Neuronal stem cell (in vitro differentiated cells): Measurements from ENCODE around the gene LRRC32.

ENCODE experiments used
- DNase-seq: peaks from one replicate; pipeline ENCODE4 v3.0.0-alpha.2; 2013; ENCODE audit warnings: low spot score
- H2AFZ ChIP-seq: one replicate; pipeline ENCODE4 v1.6.1; 2013; ENCODE audit warnings: mild to moderate bottlenecking, low read length, inconsistent platforms
- H2AK5ac ChIP-seq: 2 replicates; pipeline ENCODE4 v1.6.1; 2013; ENCODE audit warnings: low read depth, mild to moderate bottlenecking, inconsistent platforms, low read length, moderate library complexity, mixed read lengths
- H2BK120ac ChIP-seq: 2 replicates; pipeline ENCODE4 v1.6.1; 2013; ENCODE audit warnings: low read depth, mild to moderate bottlenecking, inconsistent platforms, low read length, moderate library complexity, mixed read lengths
- H2BK12ac ChIP-seq: one replicate; pipeline ENCODE4 v1.6.1; 2013; ENCODE audit warnings: low read length, inconsistent platforms
- H2BK15ac ChIP-seq: 2 replicates; pipeline ENCODE4 v1.6.1; 2013; ENCODE audit warnings: mild to moderate bottlenecking, low read length, inconsistent platforms, mixed read lengths
- H2BK5ac ChIP-seq: one replicate; pipeline ENCODE4 v1.6.1; 2013; ENCODE audit warnings: inconsistent platforms, mild to moderate bottlenecking, low read length, moderate library complexity
- H3K14ac ChIP-seq: one replicate; pipeline ENCODE4 v1.6.1; 2013; ENCODE audit warnings: low read length, inconsistent platforms
- H3K18ac ChIP-seq: 2 replicates; pipeline ENCODE4 v1.6.1; 2013; ENCODE audit warnings: low read length, inconsistent platforms
- H3K23ac ChIP-seq: 2 replicates; pipeline ENCODE4 v1.6.1; 2013; ENCODE audit warnings: low read depth, mild to moderate bottlenecking, mixed read lengths, low read length, inconsistent platforms; ENCODE audit not compliant: poor library complexity
- H3K27ac ChIP-seq: replicated peaks from 3 replicates; pipeline ENCODE4 v1.5.1; 2013; ENCODE audit warnings: low read length, inconsistent platforms
- H3K27me3 ChIP-seq, 3 experiments: 2 replicates each; pipeline ENCODE4 v1.6.1; 2013; ENCODE audit warnings: low read length in 3 of 3, mild to moderate bottlenecking in 2 of 3, inconsistent platforms in 1 of 3, low read depth in 1 of 3, mixed read lengths in 1 of 3, moderate library complexity in 1 of 3; ENCODE audit not compliant: control insufficient read depth in 3 of 3, insufficient read depth in 3 of 3
- H3K36me3 ChIP-seq, 2 donors: replicated peaks in 1 of 2; 2 replicates each; pipeline ENCODE4 v1.6.1; 2013; ENCODE audit warnings: low read length in 2 of 2; ENCODE audit not compliant: control insufficient read depth in 2 of 2, insufficient read depth in 2 of 2
- H3K4ac ChIP-seq: 2 replicates; pipeline ENCODE4 v1.6.1; 2013; ENCODE audit warnings: inconsistent platforms, mild to moderate bottlenecking, low read length, moderate library complexity
- H3K4me1 ChIP-seq, 2 donors: 1 replicate in 1 of 2; 2 replicates in 1 of 2; pipeline ENCODE4 v1.6.1; 2013; ENCODE audit warnings: low read length in 2 of 2, low read depth in 1 of 2; ENCODE audit not compliant: control insufficient read depth in 2 of 2, insufficient read depth in 1 of 2
- H3K4me2 ChIP-seq: one replicate; pipeline ENCODE4 v1.6.1; 2013; ENCODE audit warnings: mild to moderate bottlenecking, low read length, inconsistent platforms; ENCODE audit not compliant: insufficient read depth, poor library complexity, severe bottlenecking
- H3K4me3 ChIP-seq, 2 donors: 2 replicates each; pipeline ENCODE4 v1.5.1; 2013; ENCODE audit warnings: low read length in 2 of 2, mild to moderate bottlenecking in 2 of 2, inconsistent platforms in 1 of 2, moderate library complexity in 1 of 2
- H3K79me1 ChIP-seq: one replicate; pipeline ENCODE4 v1.6.1; 2013; ENCODE audit warnings: low read depth, mild to moderate bottlenecking, inconsistent platforms, low read length, moderate library complexity
- H3K9ac ChIP-seq: one replicate; pipeline ENCODE4 v1.6.1; 2013; ENCODE audit warnings: mild to moderate bottlenecking, low read depth, low read length, inconsistent platforms; ENCODE audit not compliant: poor library complexity
- H3K9me3 ChIP-seq, 2 donors: replicated peaks in 1 of 2; 2 replicates each; pipeline versions ENCODE3 to v1.6.1; 2013; ENCODE audit warnings: low read length in 2 of 2, mild to moderate bottlenecking in 2 of 2, inconsistent platforms in 1 of 2, low read depth in 1 of 2, mixed read lengths in 1 of 2, moderate library complexity in 1 of 2; ENCODE audit not compliant: control insufficient read depth in 2 of 2, insufficient read depth in 1 of 2
- H4K8ac ChIP-seq: one replicate; pipeline ENCODE4 v1.6.1; 2013; ENCODE audit warnings: low read depth, mild to moderate bottlenecking, inconsistent platforms, low read length, moderate library complexity
- H4K91ac ChIP-seq: one replicate; pipeline ENCODE4 v1.6.1; 2013; ENCODE audit warnings: low read length, low read depth, mild to moderate bottlenecking, inconsistent platforms; ENCODE audit not compliant: poor library complexity
- WGBS, 2 donors: extraction: QIAGEN DNeasy Blood & Tissue Kit; methylation state at CpG; one replicate each; pipeline ENCODE4 v1.1.7; 2013; ENCODE audit warnings: missing lambda C conversion rate in 2 of 2, mixed read lengths in 1 of 2; ENCODE audit not compliant: insufficient read length in 2 of 2, insufficient replicate concordance in 1 of 2; ENCODE audit errors: extremely low coverage in 2 of 2; 5-methylcytosine and 5-hydroxymethylcytosine counted together

LRRC32 gene

GRCh38 chr11:76717816-76718215 lies 47.3 kb upstream of the LRRC32 start:
- no peak overlapping the region for H2AK5ac ChIP-seq
- H3K18ac ChIP-seq = no peak overlapping the region
- WGBS, 2 donors = no CpG with 5 or more reads among the region's 5 CpGs
- no peak overlapping the region for H3K23ac ChIP-seq
- no peak overlapping the region for H2AFZ ChIP-seq
- no peak overlapping the region for H4K91ac ChIP-seq
- H3K9ac ChIP-seq = no peak overlapping the region
- H3K9me3 ChIP-seq = peaks cover 0 to 1% of the 10 kb centered on the region in 2 donors
- H3K36me3 ChIP-seq = no peaks in the 10 kb centered on the region
- no peak overlapping the region for H2BK5ac ChIP-seq
- no peak overlapping the region for H2BK120ac ChIP-seq
- peaks cover 0 to 7% (median 4%) of the 10 kb centered on the region in 3 experiments for H3K27me3 ChIP-seq
- no peaks in the 10 kb centered on the region for H3K79me1 ChIP-seq
- no peak overlapping the region for H3K14ac ChIP-seq
- no peak for DNase-seq
- H3K4me1 ChIP-seq = peaks cover 0 to 3% of the 10 kb centered on the region in 2 donors
- H3K4me2 ChIP-seq = no peak overlapping the region
- H2BK15ac ChIP-seq = no peak overlapping the region
- H3K27ac ChIP-seq = no peak overlapping the region
- no peak overlapping the region for H3K4me3 ChIP-seq
- H3K4ac ChIP-seq = no peak overlapping the region
- no peak overlapping the region for H2BK12ac ChIP-seq
- no peak overlapping the region for H4K8ac ChIP-seq

- Histone ChIP-seq H3K23ac (no peak overlapping the region), H2AFZ (no peak overlapping the region), H3K27me3 (peaks cover 0 to 3% (median 3%) of the 10 kb centered on the region in 3 experiments), H2BK15ac (no peak overlapping the region), H4K8ac (no peak overlapping the region), H3K9ac (no peak overlapping the region), H2BK5ac (no peak overlapping the region), H3K27ac (no peak overlapping the region), H3K4me1 (peaks cover 0 to 3% of the 10 kb centered on the region in 2 donors), H4K91ac (no peak overlapping the region), H3K4ac (no peak overlapping the region), H2BK12ac (no peak overlapping the region), H2BK120ac (no peak overlapping the region), H3K14ac (no peak overlapping the region), H2AK5ac (no peak overlapping the region), H3K4me2 (no peak overlapping the region), H3K9me3 (peaks cover 0 to 1% of the 10 kb centered on the region in 2 donors), H3K18ac (no peak overlapping the region), H3K79me1 (no peaks in the 10 kb centered on the region), H3K36me3 (no peaks in the 10 kb centered on the region), H3K4me3 (no peak overlapping the region)
- DNase-seq = no peak
- WGBS, 2 donors = no CpG with 5 or more reads among the region's 4 CpGs
Observed at GRCh38 chr11:76717369-76717768, 46.8 kb upstream of the LRRC32 start.

GRCh38 chr11:76716268-76716667 lies 45.7 kb upstream of the LRRC32 start:
- H3K4me3 ChIP-seq = no peak overlapping the region
- no peak overlapping the region for H2BK12ac ChIP-seq
- WGBS, 2 donors = no CpG with 5 or more reads among the region's 9 CpGs
- H2BK5ac ChIP-seq = no peak overlapping the region
- H3K9me3 ChIP-seq = peaks cover 0 to 1% of the 10 kb centered on the region in 2 donors
- no peak overlapping the region for H3K27ac ChIP-seq
- H4K8ac ChIP-seq = peak overlapping the region; percentile 25
- H3K4ac ChIP-seq = no peak overlapping the region
- H3K4me1 ChIP-seq = no peaks in the 10 kb centered on the region
- no peak overlapping the region for H2AK5ac ChIP-seq
- no peak overlapping the region for H3K14ac ChIP-seq
- no peak overlapping the region for H3K4me2 ChIP-seq
- H2AFZ ChIP-seq = no peak overlapping the region
- peak overlapping the region; percentile 45 for H3K18ac ChIP-seq
- H3K23ac ChIP-seq = peak overlapping the region; percentile 50
- no peaks in the 10 kb centered on the region for H3K79me1 ChIP-seq
- no peak overlapping the region for H3K9ac ChIP-seq
- H3K27me3 ChIP-seq = peaks cover 0 to 3% (median 0%) of the 10 kb centered on the region in 3 experiments
- H2BK15ac ChIP-seq = peak overlapping the region; percentile 23
- H2BK120ac ChIP-seq = no peak overlapping the region
- DNase-seq = no peak
- no peaks in the 10 kb centered on the region for H3K36me3 ChIP-seq
- no peak overlapping the region for H4K91ac ChIP-seq

- no CpG with 5 or more reads among the region's 3 CpGs for WGBS, 2 donors
- Histone ChIP-seq H3K27me3 (peaks cover 0 to 10% (median 0%) of the 10 kb centered on the region in 3 experiments), H3K4ac (no peak overlapping the region), H3K9me3 (peaks cover 0 to 1% of the 10 kb centered on the region in 2 donors), H3K4me3 (peak overlapping the region in 1 of 2 donors; percentile 29), H3K4me2 (no peak overlapping the region), H3K18ac (no peak overlapping the region), H4K8ac (no peak overlapping the region), H3K9ac (no peak overlapping the region), H3K79me1 (no peaks in the 10 kb centered on the region), H3K4me1 (no peaks in the 10 kb centered on the region), H3K27ac (no peak overlapping the region), H2BK15ac (no peak overlapping the region), H3K23ac (no peak overlapping the region), H2BK12ac (no peak overlapping the region), H2AK5ac (no peak overlapping the region), H2BK120ac (no peak overlapping the region), H3K36me3 (no peaks in the 10 kb centered on the region), H3K14ac (no peak overlapping the region), H2AFZ (no peak overlapping the region), H2BK5ac (no peak overlapping the region), H4K91ac (no peak overlapping the region)
- no peak for DNase-seq
Observed at GRCh38 chr11:76714493-76714892, 43.9 kb upstream of the LRRC32 start.
